ENCODE results near the gene CFAP91.

Gene CFAP91

DNA sequence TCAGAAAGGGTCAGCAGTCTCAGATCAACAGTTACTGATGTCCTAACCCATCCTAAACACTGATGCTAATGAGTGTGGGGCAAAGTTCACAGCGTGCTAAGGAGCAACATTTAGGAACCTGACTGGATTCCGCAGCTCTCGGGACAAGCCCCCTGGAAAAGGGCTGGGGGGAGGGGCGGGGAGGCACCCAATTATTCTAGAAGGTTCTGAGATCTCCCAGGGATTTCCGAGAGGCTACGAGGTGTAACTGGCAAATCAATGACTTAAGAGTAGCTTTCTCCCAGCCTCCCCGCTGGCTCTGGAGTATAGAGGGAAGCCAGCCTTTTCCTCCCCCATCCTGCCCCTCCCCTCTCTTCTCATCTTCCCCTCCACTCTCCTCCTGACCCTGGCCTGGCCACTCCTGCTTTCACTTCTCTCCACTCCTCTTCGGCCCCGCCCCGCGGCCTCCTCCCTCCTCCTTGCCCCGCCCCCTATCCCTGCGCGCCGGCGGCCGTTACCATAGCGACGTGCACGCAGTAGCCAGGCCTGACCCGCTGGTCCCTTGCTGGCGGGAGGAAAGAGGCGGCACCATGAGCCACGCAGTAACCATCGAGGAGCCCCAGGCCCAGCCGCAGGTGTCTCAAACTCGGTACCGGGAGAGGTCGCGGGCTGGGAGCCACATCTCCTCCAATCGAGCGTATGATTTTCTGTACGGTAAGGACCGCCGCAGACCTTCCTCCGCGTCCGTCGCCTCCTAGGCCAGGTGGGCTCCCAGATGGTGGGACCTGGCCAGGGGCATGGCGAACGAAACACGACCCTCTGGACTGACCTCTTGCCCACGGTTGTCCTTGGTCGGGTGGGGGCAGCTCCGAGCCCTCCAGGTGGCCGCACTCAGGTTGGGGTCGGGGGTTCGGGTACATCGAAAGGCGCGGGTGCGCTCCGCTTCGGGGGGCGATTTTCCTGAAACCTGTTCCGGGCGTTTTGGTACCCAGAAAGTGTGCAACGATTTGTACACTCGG lies at the start of gene CFAP91:
TSS of gene CFAP91 (plus strand) at position 493 of the 998 bp plus-strand sequence. CDS start at position 570, 77 bp downstream.
- no peak for TF ChIP-seq CTCF (IDR thresholded peaks at IDR 0.05; ENCODE audit: control insufficient read depth, insufficient read depth, low read depth, low read length, missing control alignments)
- H3K4me3 ChIP-seq (ENCODE audit: control insufficient read depth, low read depth, low read length): peak within 1 kb of the TSS; percentile 59
- DNase-seq (ENCODE audit: low read depth): peak; percentile 32

DNA sequence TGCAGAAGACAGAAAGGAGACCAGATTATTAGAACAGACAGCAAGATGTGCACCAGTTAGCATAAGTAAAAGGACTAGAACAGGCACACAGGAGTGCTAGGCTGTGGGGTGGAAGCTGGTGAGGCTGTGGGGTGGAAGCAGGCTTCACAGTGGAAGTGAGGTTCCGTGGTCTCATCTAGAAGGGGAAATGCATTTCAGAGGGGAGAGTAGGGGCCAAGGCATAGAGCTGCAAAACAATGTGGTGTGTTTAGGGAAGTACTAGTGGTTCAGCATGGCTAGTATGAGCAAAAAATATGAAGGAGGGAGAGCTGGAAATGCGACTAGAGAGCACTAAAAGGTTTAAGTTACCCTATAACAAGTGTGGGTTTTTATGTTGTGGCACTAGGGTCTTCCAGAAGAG lies 48.9 kb upstream of the CFAP91 start:
- H3K4me3 ChIP-seq (ENCODE audit: control insufficient read depth, low read depth, low read length): no peak overlapping the region
- TF ChIP-seq CTCF (IDR thresholded peaks at IDR 0.05; ENCODE audit: control insufficient read depth, insufficient read depth, low read depth, low read length, missing control alignments): no peak
- DNase-seq (ENCODE audit: low read depth): no peak

DNA sequence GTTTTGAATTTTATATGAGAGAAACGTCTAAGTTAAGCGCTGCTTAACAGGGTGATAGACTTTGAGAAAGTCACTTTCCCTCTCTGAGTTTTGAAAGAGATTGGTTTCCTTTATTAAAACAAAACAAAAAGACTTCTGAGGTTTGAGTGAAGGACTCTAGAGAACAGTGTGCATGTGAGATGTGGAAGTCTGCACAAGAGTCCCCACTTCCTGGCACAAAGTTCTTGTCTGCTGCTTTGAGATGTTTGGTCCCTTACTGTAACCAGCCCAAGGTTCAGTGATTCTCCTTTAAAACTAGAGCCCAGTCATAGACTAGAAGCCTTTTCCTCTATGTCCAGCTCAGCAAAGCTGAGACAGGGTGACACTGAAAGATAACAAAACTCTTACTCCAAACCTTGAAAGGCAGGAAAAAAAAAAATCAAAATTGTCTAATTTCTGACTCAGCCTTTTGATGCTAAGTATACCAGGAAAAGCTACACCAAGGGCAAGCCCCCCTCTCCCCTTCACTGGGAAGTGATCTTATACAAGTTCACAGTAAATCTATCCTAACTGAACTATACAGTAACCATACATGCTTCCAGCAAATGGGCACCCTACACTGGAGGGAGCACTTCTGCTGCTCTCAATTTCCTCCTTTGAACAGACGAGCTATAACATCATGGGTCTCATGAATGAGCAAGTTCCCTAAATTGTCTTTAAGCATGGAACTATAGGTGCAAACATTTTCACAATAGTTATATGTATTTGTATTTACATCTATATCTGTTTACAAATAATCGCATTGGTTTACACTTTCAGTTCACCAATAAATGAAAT lies 44.7 kb upstream of the CFAP91 start:
- H3K4me3 ChIP-seq (ENCODE audit: control insufficient read depth, low read depth, low read length): no peak overlapping the region
- no peak for DNase-seq (ENCODE audit: low read depth)
- TF ChIP-seq CTCF (IDR thresholded peaks at IDR 0.05; ENCODE audit: control insufficient read depth, insufficient read depth, low read depth, low read length, missing control alignments): no peak

- DNase-seq (ENCODE audit: low read depth): no peak
- no peak for TF ChIP-seq CTCF (IDR thresholded peaks at IDR 0.05; ENCODE audit: control insufficient read depth, insufficient read depth, low read depth, low read length, missing control alignments)
These were observed 43.8 kb upstream of the CFAP91 start for GRCh38 chr3:119658994-119659393.

DNA sequence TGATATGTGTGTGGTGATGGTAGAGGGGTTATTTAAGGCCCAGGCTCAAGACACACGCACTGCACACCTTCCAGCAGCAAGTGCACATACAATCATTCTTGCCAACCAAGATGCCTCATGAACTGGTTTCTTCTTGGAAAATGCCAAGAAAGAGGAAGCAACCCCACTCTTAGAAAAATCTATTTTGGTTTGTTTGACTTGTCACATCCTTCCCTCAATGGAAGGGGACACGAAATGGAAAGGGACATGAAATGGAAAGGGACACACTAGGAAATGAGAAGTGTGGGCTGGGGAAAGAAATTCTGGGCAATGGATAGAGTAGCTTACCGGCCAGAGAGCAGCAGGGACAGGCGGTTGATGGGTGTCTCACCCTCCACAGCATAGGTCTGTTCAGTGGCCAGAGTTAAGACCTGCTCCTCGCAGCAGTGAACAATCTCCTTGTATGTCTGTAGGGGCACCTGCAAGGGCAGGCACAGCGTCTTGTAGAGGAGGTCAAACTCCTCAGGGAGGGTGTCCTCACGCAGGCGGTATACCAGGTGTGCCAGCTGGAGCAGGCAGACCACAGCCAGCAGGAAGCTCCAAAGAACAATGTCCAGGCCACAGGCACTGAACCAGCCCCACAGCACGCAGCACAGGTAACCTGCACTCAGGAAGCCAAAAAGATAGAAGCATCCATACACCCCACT lies 43.1 kb upstream of the CFAP91 start:
- no peak for DNase-seq (ENCODE audit: low read depth)
- no peak overlapping the region for H3K4me3 ChIP-seq (ENCODE audit: control insufficient read depth, low read depth, low read length)

More at GRCh38 chr3:119658994-119659393, 43.8 kb upstream of the CFAP91 start:
- H3K4me3 ChIP-seq (ENCODE audit: control insufficient read depth, low read depth, low read length): no peak overlapping the region

More for the DNA sequence above, 43.1 kb upstream of the CFAP91 start:
- no peak for TF ChIP-seq CTCF (IDR thresholded peaks at IDR 0.05; ENCODE audit: control insufficient read depth, insufficient read depth, low read depth, low read length, missing control alignments)
